Parathyroid adenoma (tissue), 2 donors: ENCODE measurements around the gene CAP2.

Experiments
- H2AFZ ChIP-seq: fragments of 300-600 bp; sonication (generic); one replicate; pipeline ENCODE4 v1.7.0; 2017; ENCODE audit warnings: antibody characterized with exemption, mild to moderate bottlenecking
- H3K27ac ChIP-seq: fragments of 300-600 bp; sonication (generic); one replicate; pipeline ENCODE4 v1.7.0; 2017
- H3K27me3 ChIP-seq: fragments of 300-600 bp; sonication (generic); one replicate; pipeline ENCODE4 v1.7.0; 2017; ENCODE audit warnings: low read length; ENCODE audit not compliant: control insufficient read depth, insufficient read depth
- H3K36me3 ChIP-seq: fragments of 300-600 bp; sonication (generic); one replicate; pipeline ENCODE4 v1.7.0; 2017; ENCODE audit warnings: low read length; ENCODE audit not compliant: control insufficient read depth, insufficient read depth
- H3K4me1 ChIP-seq: fragments of 300-600 bp; sonication (generic); one replicate; pipeline ENCODE4 v1.7.0; 2017; ENCODE audit warnings: control low read depth
- H3K4me2 ChIP-seq: fragments of 300-600 bp; sonication (generic); one replicate; pipeline ENCODE4 v1.7.0; 2017; ENCODE audit warnings: low read length
- H3K4me3 ChIP-seq: fragments of 300-600 bp; sonication (generic); one replicate; pipeline ENCODE4 v1.7.0; 2017; ENCODE audit warnings: low read depth, low read length
- H3K79me2 ChIP-seq: fragments of 300-600 bp; sonication (generic); one replicate; pipeline ENCODE4 v1.7.0; 2017; ENCODE audit warnings: control low read depth
- H3K9ac ChIP-seq: fragments of 300-600 bp; sonication (generic); one replicate; pipeline ENCODE4 v1.7.0; 2017; ENCODE audit warnings: mild to moderate bottlenecking
- H3K9me3 ChIP-seq: fragments of 300-600 bp; sonication (generic); one replicate; pipeline ENCODE4 v1.7.0; 2017; ENCODE audit warnings: low read length; ENCODE audit not compliant: control insufficient read depth
- CTCF ChIP-seq: fragments of 300-600 bp; sonication (generic); IDR thresholded peaks from one replicate; pipeline ENCODE4 v1.7.0; 2017; ENCODE audit warnings: antibody characterized with exemption, mild to moderate bottlenecking
- donor health status: primary hyperparathyroidism.

The CAP2 gene

GRCh38 chr6:17551383-17551958 is 158.1 kb downstream of the CAP2 start:
- no peak overlapping the region for H2AFZ ChIP-seq
- H3K4me2 ChIP-seq: no peak overlapping the region
- no peak for TF ChIP-seq CTCF
- H3K9me3 ChIP-seq: no peaks in the 10 kb centered on the region
- H3K36me3 ChIP-seq: no peaks in the 10 kb centered on the region
- H3K9ac ChIP-seq: no peak overlapping the region
- no peak overlapping the region for H3K4me3 ChIP-seq
- no peaks in the 10 kb centered on the region for H3K27me3 ChIP-seq
- no peaks in the 10 kb centered on the region for H3K4me1 ChIP-seq
- no peak overlapping the region for H3K27ac ChIP-seq
- no peaks in the 10 kb centered on the region for H3K79me2 ChIP-seq

GRCh38 chr6:17552861-17553260 is 159.5 kb downstream of the CAP2 start:
- no peak overlapping the region for H2AFZ ChIP-seq
- H3K9ac ChIP-seq: no peak overlapping the region
- H3K4me3 ChIP-seq: no peak overlapping the region
- TF ChIP-seq CTCF: no peak
- H3K27ac ChIP-seq: no peak overlapping the region
- H3K4me1 ChIP-seq: no peaks in the 10 kb centered on the region
- no peak overlapping the region for H3K4me2 ChIP-seq
- H3K36me3 ChIP-seq: no peaks in the 10 kb centered on the region
- H3K27me3 ChIP-seq: no peaks in the 10 kb centered on the region
- no peaks in the 10 kb centered on the region for H3K9me3 ChIP-seq
- H3K79me2 ChIP-seq: no peaks in the 10 kb centered on the region

DNA sequence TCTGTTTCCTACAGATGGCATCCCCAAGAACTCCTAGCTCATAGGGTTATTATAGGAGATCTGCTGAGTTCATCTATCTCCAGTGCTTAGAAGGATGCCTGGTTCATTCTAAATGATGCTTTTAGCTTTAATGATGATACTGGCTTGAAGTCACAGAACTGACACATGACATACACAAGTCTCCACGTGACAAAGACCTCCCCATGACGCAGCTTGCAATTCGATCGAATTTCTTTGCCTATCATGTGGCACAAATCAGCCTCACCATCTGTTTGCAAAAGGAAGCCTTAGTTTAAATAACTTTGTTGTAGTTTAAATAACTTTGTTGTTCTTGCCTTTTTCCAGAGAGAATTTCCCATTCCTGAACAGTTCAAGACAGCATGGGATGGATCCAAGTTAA is 162.6 kb downstream of the CAP2 start:
- no peak for TF ChIP-seq CTCF
- no peaks in the 10 kb centered on the region for H3K36me3 ChIP-seq
- H3K9ac ChIP-seq: no peak overlapping the region
- H3K4me2 ChIP-seq: no peak overlapping the region
- no peaks in the 10 kb centered on the region for H3K9me3 ChIP-seq
- no peak overlapping the region for H2AFZ ChIP-seq
- H3K27ac ChIP-seq: no peak overlapping the region
- H3K4me3 ChIP-seq: no peak overlapping the region
- no peaks in the 10 kb centered on the region for H3K4me1 ChIP-seq
- no peaks in the 10 kb centered on the region for H3K27me3 ChIP-seq
- no peaks in the 10 kb centered on the region for H3K79me2 ChIP-seq

GRCh38 chr6:17562636-17563035 is 169.2 kb downstream of the CAP2 start:
- Histone ChIP-seq H3K27me3 (no peaks in the 10 kb centered on the region), H3K79me2 (no peaks in the 10 kb centered on the region), H2AFZ (no peak overlapping the region), H3K4me2 (no peak overlapping the region), H3K27ac (no peak overlapping the region), H3K9ac (no peak overlapping the region), H3K36me3 (no peaks in the 10 kb centered on the region), H3K9me3 (no peaks in the 10 kb centered on the region), H3K4me1 (no peaks in the 10 kb centered on the region), H3K4me3 (no peak overlapping the region)
- TF ChIP-seq CTCF: no peak

DNA sequence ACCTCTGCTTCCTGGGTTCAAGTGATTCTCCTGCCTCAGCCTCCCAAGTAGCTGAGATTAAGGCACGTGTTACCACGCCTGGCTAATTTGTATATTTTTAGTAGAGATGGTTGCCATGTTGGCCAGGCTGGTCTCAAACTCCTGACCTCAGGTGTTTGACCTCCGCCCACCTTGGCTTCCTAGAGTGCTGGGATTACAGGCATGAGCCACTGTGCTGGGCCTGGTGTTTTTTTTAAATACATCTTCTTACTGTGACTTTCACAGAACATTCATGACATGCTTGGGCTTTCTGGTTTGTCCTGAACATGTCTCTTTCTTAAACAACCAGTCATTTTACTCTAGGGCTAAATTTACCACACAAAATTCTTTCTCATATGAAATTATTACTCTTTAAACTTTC is 172.0 kb downstream of the CAP2 start:
- Histone ChIP-seq H3K9ac (no peak overlapping the region), H3K79me2 (no peaks in the 10 kb centered on the region), H3K9me3 (no peaks in the 10 kb centered on the region), H3K27me3 (no peaks in the 10 kb centered on the region), H3K36me3 (no peaks in the 10 kb centered on the region), H2AFZ (no peak overlapping the region), H3K27ac (no peak overlapping the region), H3K4me1 (no peaks in the 10 kb centered on the region), H3K4me2 (no peak overlapping the region), H3K4me3 (no peak overlapping the region)
- TF ChIP-seq CTCF: no peak
